PC-9 (cell line): ENCODE data around the gene LIMS1.
"Not testable (repeated sequence)": the region's sequence is repeated elsewhere in the genome, so short reads cannot be mapped to it uniquely, and the experiment has no call there.

Experiments used
- CTCF ChIP-seq: fragments of 200-600 bp; sonication (generic); conservative IDR thresholded peaks from 2 replicates; pipeline ENCODE4 v1.6.1; 2017; ENCODE audit warnings: mixed run types, antibody characterized with exemption, mild to moderate bottlenecking, moderate library complexity
- EZH2 ChIP-seq: fragments of 200-600 bp; sonication (generic); IDR thresholded peaks from 2 replicates; pipeline ENCODE4 v1.8.0; 2017; ENCODE audit warnings: antibody characterized with exemption, low read depth

- not testable (repeated sequence) for TF ChIP-seq CTCF, EZH2
These were observed 21.8 kb upstream of the LIMS1 start for GRCh38 chr2:108512431-108512830.
